ENCODE results near the gene YIF1A. TPM values are rescaled to one million over a fixed set of nuclear protein-coding genes. Genes with fewer than 3 reads are reported as not detected.

YIF1A gene
- total RNA-seq, 1 experiment from 2014 or later, result 64.3 TPM

DNA sequence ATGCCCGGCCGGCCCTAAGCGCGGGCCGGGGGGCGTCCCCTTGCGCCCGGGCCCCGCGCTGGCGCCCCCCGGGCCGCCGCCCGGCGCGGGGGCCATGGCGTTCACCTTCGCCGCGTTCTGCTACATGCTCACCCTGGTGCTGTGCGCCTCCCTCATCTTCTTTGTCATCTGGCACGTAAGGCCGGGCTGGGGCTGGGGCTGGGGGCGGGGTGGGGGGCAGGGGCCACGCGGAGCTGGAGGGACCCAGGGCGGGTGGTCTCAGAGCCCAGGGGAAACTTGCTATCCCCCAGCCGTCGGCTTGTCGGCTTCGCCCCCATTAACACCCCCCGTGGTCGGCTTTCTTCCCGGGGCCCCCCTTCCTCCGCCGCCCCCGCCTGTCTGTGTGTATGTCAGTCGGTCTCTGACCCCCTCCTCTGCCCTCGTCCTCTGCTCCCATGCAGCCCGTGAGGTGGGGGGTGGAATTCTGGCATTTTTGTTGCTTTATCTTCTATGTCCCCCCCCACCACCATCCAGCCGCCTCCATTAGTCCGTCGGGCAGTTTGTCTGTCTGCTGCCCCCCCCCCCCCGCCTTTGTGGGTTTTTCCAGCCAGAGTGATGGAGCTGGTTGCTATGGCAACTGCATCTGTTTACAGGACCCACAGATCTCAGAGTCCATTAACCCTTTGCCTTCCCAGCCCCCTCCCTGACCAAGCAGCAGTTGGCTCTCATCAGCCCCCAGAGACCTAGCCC, 10.4 kb downstream of the YIF1A start:
- no peaks in the 10 kb centered on the region for H3K79me2 ChIP-seq (ENCODE audit: insufficient read depth, low read length)
- H3K9me3 Mint-ChIP-seq, result no peaks in the 10 kb centered on the region
- H3K4me3 Mint-ChIP-seq, result peak overlapping the region; percentile 62 to 82
- H3K9ac ChIP-seq (ENCODE audit: extremely low read depth, insufficient read length, low read length), result no peak overlapping the region
- H3K27ac Mint-ChIP-seq, result no peak overlapping the region; a peak in 1 of 7 replicates
- no peak overlapping the region for H3K56ac ChIP-seq (ENCODE audit: insufficient read length, low read depth, low read length)
- H3K79me1 ChIP-seq (ENCODE audit: insufficient read depth, low read depth, low read length, poor library complexity, severe bottlenecking), result no peaks in the 10 kb centered on the region
- no peak overlapping the region for H2AK5ac ChIP-seq (ENCODE audit: insufficient read length, low read length)
- H3K4me1 Mint-ChIP-seq, result peaks cover 26 to 29% of the 10 kb centered on the region in 2 experiments
- no peak for DNase-seq
- no peak overlapping the region for H3T11ph ChIP-seq (ENCODE audit: low read length)
- H2AFZ ChIP-seq (ENCODE audit: low read length), result no peak overlapping the region
- no peak overlapping the region for H3K4ac ChIP-seq (ENCODE audit: low read depth, low read length)
- peaks cover under 1 to 20% (median 19%) of the 10 kb centered on the region in 3 experiments; a peak in 6 of 7 replicates for H3K36me3 Mint-ChIP-seq (ENCODE audit: insufficient read depth in 1 of 3, low read depth in 3 of 3)
- no peaks in the 10 kb centered on the region for H3K9me3 ChIP-seq (ENCODE audit: control insufficient read depth, low read depth, low read length)
- no peaks in the 10 kb centered on the region for H3K23me2 ChIP-seq (ENCODE audit: insufficient read length, low read depth, low read length, poor library complexity, severe bottlenecking)
- no peak overlapping the region for H3K27ac ChIP-seq (ENCODE audit: insufficient read length, low read depth, low read length)
- no peak overlapping the region for H2BK5ac ChIP-seq (ENCODE audit: insufficient read length, low read length)
- no peak overlapping the region for H4K5ac ChIP-seq (ENCODE audit: insufficient read length, low read depth, low read length)
- no peak overlapping the region for H4K91ac ChIP-seq (ENCODE audit: insufficient read length, low read depth, low read length)
- no peak overlapping the region for H2BK120ac ChIP-seq (ENCODE audit: low read depth, low read length, poor library complexity, severe bottlenecking)
- WGBS (ENCODE audit: extremely low coverage, insufficient read length, low lambda C conversion rate), result no CpG with 5 or more reads among the region's 45 CpGs
- TF ChIP-seq CTCF (conservative IDR thresholded peaks at IDR 0.05), result no peak
- no peak overlapping the region for H2BK12ac ChIP-seq (ENCODE audit: insufficient read length, low read depth, low read length)
- peak overlapping the region; percentile 78 for H3K18ac ChIP-seq (ENCODE audit: insufficient read length, low read depth, low read length)
- no peak overlapping the region for H3K23ac ChIP-seq (ENCODE audit: insufficient read length, low read depth, low read length)
- peak overlapping the region; percentile 18 for H3K4me2 ChIP-seq (ENCODE audit: insufficient read depth, insufficient read length, low read length)
- H4K8ac ChIP-seq (replicated peaks; ENCODE audit: insufficient read length, low read depth, low read length), result no peak overlapping the region
- H3K27me3 Mint-ChIP-seq (ENCODE audit: low read depth), result peaks cover 23% of the 10 kb centered on the region
- no peak overlapping the region for H2BK15ac ChIP-seq (ENCODE audit: low read depth, low read length)
- no peaks in the 10 kb centered on the region for H3K27me3 ChIP-seq (ENCODE audit: insufficient read depth, low read length)
- H2BK20ac ChIP-seq (ENCODE audit: low read depth, low read length, poor library complexity, severe bottlenecking), result no peak overlapping the region
- H3K14ac ChIP-seq (ENCODE audit: insufficient read depth, low read length), result peak overlapping the region; percentile 47; the same call in 1 of the 2 replicates
- H4K20me1 ChIP-seq (ENCODE audit: control insufficient read depth, insufficient read depth, insufficient read length), result no peaks in the 10 kb centered on the region
- H3K4me1 ChIP-seq (ENCODE audit: insufficient read depth, low read length), result no peaks in the 10 kb centered on the region

All from H9 (cell line).